LNCaP clone FGC (cell line): ENCODE results near the gene LIG1.
A peak's percentile ranks its signal among the peaks of the same experiment; 100 is the strongest.

Source experiments
- DNase-seq: peaks from one replicate; pipeline ENCODE4 v3.0.0-alpha.2; 2011; ENCODE audit warnings: low read depth
- H3K4me3 ChIP-seq: 2 replicates; pipeline ENCODE4 v1.5.1; 2011; ENCODE audit warnings: mild to moderate bottlenecking, low read depth, low read length, control low read depth
- TF ChIP-seq, protein P1 (sequence below): IDR thresholded peaks from 2 replicates; pipeline ENCODE4 v1.5.1; 2012; ENCODE audit warnings: mild to moderate bottlenecking; ENCODE audit not compliant: control insufficient read depth, insufficient read depth; ENCODE audit errors: extremely low read depth

The LIG1 gene

DNA sequence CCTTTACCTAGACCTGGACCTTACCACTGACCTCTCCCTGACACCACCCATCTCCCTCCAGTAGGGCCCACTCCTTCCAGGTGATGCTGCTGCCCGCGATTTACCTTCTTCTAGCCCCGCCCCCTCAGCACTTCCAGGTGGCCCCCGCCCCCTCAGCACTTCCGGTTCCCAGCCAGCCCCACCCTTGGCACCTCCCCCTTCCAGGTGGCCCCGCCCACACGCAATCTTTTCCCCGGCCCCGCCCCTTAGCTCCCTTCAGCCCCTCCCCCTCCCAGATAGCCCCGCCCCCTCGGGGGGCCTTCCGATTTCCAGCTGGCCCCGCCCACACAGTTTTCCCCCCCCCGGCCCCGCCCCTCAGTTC is 586 bp downstream of the LIG1 start:
- peak overlapping the region; percentile 65 for H3K4me3 ChIP-seq
- TF ChIP-seq, protein P1, sequence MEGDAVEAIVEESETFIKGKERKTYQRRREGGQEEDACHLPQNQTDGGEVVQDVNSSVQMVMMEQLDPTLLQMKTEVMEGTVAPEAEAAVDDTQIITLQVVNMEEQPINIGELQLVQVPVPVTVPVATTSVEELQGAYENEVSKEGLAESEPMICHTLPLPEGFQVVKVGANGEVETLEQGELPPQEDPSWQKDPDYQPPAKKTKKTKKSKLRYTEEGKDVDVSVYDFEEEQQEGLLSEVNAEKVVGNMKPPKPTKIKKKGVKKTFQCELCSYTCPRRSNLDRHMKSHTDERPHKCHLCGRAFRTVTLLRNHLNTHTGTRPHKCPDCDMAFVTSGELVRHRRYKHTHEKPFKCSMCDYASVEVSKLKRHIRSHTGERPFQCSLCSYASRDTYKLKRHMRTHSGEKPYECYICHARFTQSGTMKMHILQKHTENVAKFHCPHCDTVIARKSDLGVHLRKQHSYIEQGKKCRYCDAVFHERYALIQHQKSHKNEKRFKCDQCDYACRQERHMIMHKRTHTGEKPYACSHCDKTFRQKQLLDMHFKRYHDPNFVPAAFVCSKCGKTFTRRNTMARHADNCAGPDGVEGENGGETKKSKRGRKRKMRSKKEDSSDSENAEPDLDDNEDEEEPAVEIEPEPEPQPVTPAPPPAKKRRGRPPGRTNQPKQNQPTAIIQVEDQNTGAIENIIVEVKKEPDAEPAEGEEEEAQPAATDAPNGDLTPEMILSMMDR = no peak
- DNase-seq = no peak

DNA sequence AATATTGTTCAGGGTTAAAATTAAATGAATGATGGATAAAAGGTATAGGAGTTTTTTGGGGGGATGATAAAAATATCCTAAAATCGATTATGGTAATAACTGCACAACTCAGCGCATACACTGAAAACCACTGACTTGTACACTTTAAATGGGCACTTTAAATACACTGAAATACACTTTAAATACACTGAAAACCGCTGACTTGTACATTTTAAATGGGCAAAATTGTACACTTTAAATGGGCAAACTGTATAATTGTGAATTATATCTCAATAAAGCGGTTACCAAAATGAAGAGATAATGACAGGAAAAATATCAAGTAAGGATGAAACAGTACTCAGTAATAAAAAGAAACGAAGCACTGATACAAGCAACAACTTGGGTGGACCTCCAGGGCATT is 1.5 kb downstream of the LIG1 start:
- TF ChIP-seq, protein P1 = no peak
- H3K4me3 ChIP-seq = no peak overlapping the region
- no peak for DNase-seq

DNA sequence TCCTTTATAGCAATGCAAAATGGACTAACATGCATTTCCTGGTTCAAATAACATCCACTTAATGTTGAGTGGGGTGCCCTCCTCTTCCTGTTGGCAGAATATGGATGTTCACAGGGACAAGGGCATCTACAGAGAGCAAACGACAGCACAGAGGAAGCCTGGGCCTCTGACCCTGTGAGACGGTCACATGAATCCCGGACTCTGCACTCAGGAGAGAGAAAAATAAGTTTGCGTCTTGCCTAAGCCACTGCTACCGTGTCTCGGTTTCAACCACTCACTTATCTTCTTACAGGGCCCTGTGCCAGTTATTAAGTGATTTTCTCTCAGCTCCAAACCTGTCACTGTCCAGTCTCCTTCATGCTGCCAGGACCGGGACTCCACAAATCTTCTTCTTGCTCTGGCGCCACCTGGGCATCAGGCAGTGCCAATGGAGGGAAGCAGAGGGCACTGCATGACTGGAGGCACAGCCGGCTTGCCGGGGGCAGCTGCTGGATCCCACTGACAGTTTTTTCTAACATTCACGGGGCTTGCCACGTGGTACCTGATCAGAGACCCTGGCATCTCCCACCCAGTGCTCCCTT is 11.8 kb downstream of the LIG1 start:
- no peak overlapping the region for H3K4me3 ChIP-seq
- TF ChIP-seq, protein P1 = peak; percentile 16; the same call in 1 of the 2 replicates
- no peak for DNase-seq

DNA sequence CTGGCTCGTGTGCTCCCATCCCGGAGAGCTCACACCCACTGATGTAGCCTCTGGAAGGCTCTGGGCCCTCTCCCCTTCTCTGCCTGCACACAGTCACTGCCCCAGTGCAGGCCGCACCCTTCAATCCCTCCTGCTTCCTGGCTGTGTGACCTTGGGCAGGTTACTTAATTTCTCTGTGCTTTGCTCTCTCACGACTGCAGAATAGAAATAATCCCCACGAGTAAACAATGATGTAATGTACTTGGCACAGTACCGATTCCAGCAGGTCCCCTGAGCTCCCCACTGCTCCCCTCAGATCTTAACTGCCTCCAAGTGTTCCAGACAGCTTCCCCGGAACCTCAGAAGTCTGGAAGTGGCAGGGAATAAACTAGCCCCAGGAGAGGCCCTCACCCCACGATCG is 16.1 kb downstream of the LIG1 start:
- no peak overlapping the region for H3K4me3 ChIP-seq
- no peak for DNase-seq
- TF ChIP-seq, protein P1 = no peak

DNA sequence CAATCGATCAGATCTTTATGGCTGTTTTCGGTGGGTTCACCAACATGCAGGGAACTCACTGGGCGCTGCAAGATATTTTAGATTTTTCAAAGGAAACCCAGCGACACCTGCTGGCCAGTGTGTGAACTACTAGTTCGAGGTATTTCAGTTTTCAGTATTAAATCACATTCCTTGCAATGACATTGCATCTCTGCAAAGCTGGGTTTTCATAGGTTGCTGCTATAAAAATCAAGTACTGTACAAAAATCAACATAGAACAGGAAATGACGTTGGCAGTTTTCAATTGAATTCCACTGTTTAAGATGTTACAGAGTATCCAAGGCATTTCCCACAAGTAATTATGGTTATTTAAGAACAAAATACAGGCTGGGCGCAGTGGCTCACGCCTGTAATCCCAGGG is 17.6 kb downstream of the LIG1 start:
- TF ChIP-seq, protein P1 = peak; percentile 49
- DNase-seq = no peak
- H3K4me3 ChIP-seq = no peak overlapping the region

DNA sequence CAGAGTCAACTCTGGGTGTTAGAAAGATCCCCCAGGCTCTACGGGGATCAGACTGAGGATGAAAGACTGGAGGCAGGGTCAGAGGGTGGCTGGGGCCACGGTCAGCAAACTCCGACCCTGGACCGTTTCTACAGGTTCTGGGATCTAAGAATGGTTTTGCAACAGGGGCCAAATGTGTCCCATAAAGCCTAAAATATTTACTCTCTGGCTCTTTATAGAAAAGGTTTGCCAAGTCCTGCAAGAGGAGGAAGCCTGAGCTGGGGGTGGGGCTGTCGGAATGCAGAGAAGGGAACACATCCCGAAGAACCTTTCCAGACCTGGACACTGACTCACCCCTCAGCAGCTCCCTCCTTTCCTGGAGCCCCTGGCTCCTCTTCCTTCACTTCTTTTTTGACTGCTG is 20.7 kb downstream of the LIG1 start:
- TF ChIP-seq, protein P1 = no peak
- H3K4me3 ChIP-seq = no peak overlapping the region
- DNase-seq = peak; percentile 48

DNA sequence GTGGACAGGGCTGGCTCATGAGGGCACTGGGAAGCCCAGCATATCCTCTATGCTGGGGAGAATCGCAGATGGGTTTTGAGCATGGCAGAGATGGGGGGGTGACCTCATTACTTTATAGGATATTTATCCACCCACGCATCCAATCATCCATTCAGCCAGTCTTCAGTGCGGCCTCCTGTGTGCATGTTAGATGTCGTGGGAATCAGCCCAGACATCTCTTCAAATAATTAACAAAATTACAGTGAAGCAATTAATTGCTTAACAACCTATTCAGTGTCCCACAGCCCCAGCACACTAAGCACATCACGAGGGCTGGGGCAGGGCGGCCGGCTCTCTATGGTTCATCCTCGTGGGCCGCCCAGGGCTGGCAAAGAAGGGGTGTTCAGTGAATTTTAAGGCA is 21.6 kb downstream of the LIG1 start:
- no peak for DNase-seq
- H3K4me3 ChIP-seq = no peak overlapping the region
- TF ChIP-seq, protein P1 = no peak
